Fibroblast of skin of abdomen (primary cell): Measurements from ENCODE around the gene KLHDC3. TPM values are rescaled to one million over a fixed set of nuclear protein-coding genes. Genes with fewer than 3 reads are reported as not detected.

Experiments used
- DNase-seq: peaks from one replicate; pipeline ENCODE4 v3.0.0-alpha.2; 2013
- polyA plus RNA-seq, 2 experiments: library from polyadenylated mRNA; unstranded; fragments of 120-200 nt; gene quantifications; one replicate each; pipeline ENCODE4 v1.2.1, GENCODE V29; 2013; ENCODE audit not compliant: insufficient read length in 2 of 2

KLHDC3 gene
- 72.7 TPM for polyA plus RNA-seq (2013, experiment 1 of 2; ENCODE audit: insufficient read length)
- polyA plus RNA-seq (2013, experiment 2 of 2; ENCODE audit: insufficient read length) = 74.2 TPM

- DNase-seq = peak; percentile 100
These were observed at the start of gene KLHDC3, which contains the start of gene MEA1 for GRCh38 chr6:43013843-43014433. KLHDC3 (plus strand) TSS chr6:43014249; CDS start chr6:43017193, 2,944 bp downstream. MEA1 (minus strand) TSS chr6:43013946; CDS start chr6:43013813, 133 bp downstream.

GRCh38 chr6:42966571-42966970, 47.5 kb upstream of the KLHDC3 start:
- no peak for DNase-seq

- DNase-seq = no peak
These were observed 46.8 kb upstream of the KLHDC3 start for GRCh38 chr6:42967228-42967627.

- DNase-seq = no peak
These were observed 45.8 kb upstream of the KLHDC3 start for GRCh38 chr6:42968126-42968701.

GRCh38 chr6:42968783-42969182, 45.3 kb upstream of the KLHDC3 start:
- no peak for DNase-seq

GRCh38 chr6:42969431-42969830, 44.6 kb upstream of the KLHDC3 start:
- no peak for DNase-seq

GRCh38 chr6:42969934-42970333, 44.1 kb upstream of the KLHDC3 start:
- no peak for DNase-seq

GRCh38 chr6:42970871-42971612, 43.0 kb upstream of the KLHDC3 start:
- DNase-seq = peak; percentile 28

GRCh38 chr6:42971746-42972327, 42.2 kb upstream of the KLHDC3 start:
- no peak for DNase-seq

- DNase-seq = no peak
These were observed 40.1 kb upstream of the KLHDC3 start for GRCh38 chr6:42973926-42974325.

- no peak for DNase-seq
These were observed 39.0 kb upstream of the KLHDC3 start for GRCh38 chr6:42974919-42975505.

- no peak for DNase-seq
These were observed 35.6 kb upstream of the KLHDC3 start for GRCh38 chr6:42978487-42978838.

GRCh38 chr6:42978839-42979522, 35.1 kb upstream of the KLHDC3 start, which contains the start of gene PEX6:
PEX6 (minus strand) TSS chr6:42979181; CDS start chr6:42979150, 31 bp downstream.
- peak; percentile 87 for DNase-seq

GRCh38 chr6:42979523-42980177, 34.4 kb upstream of the KLHDC3 start:
- peak; percentile 22 for DNase-seq

- DNase-seq = no peak
These were observed 32.2 kb upstream of the KLHDC3 start for GRCh38 chr6:42981836-42982235.

- DNase-seq = peak; percentile 99
These were observed 29.8 kb upstream of the KLHDC3 start, which contains the start of gene PPP2R5D for GRCh38 chr6:42984001-42984923. PPP2R5D (plus strand) TSS chr6:42984570; CDS start chr6:42984678, 108 bp downstream.

GRCh38 chr6:42984924-42985475, 29.0 kb upstream of the KLHDC3 start:
- no peak for DNase-seq

GRCh38 chr6:42987533-42988451, 26.3 kb upstream of the KLHDC3 start:
- DNase-seq = no peak

GRCh38 chr6:42988486-42989020, 25.5 kb upstream of the KLHDC3 start:
- DNase-seq = no peak
